GM12874 (cell line): ENCODE data around the gene GULP1.

Source experiments
- CTCF ChIP-seq: IDR thresholded peaks from 2 replicates; pipeline ENCODE4 v1.5.1; 2011; ENCODE audit warnings: low read depth, mild to moderate bottlenecking, control low read depth, low read length, moderate library complexity; ENCODE audit not compliant: insufficient read depth

Gene GULP1

DNA sequence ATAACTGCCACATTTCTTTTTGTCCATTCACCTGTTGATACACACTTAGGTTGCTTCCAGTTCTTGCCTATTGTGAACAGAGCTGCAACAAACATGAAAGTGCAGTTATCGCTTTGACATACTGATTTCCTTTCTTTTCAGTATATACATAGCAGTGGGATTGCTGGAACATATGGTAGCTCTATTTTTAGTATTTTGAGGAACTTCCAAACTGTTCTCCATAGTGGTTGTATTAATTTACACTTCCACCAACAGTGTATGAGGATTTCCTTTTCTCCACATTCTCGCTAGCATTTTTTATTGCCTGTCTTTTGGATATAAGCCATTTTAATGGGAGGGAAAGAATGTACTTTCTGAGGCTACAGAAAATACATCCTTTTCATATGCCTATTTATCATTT, 167.4 kb downstream of the GULP1 start:
- TF ChIP-seq CTCF: no peak

- TF ChIP-seq CTCF: no peak
These were observed 175.1 kb downstream of the GULP1 start for GRCh38 chr2:188466761-188467160.

DNA sequence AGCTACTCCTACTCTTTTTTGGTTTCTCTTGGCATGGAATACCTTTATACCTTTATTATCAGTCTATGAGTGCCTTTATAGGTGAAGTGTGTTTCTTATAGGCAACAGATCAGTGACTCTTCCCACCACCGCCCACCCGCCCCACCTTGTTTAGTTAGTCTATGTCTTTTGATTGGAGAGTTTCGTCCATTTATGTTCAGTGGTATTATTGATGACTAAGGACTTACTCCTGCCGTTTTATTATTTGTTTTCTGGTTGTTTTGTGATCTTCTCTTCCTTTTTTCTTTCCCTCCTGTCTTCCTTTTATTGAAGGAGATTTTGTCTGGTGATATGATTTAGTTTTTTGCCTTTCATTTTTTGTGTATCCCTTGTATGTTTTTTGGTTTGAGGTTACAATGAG, 179.5 kb downstream of the GULP1 start:
- no peak for TF ChIP-seq CTCF

- no peak for TF ChIP-seq CTCF
These were observed 181.6 kb downstream of the GULP1 start for GRCh38 chr2:188473306-188473705.

DNA sequence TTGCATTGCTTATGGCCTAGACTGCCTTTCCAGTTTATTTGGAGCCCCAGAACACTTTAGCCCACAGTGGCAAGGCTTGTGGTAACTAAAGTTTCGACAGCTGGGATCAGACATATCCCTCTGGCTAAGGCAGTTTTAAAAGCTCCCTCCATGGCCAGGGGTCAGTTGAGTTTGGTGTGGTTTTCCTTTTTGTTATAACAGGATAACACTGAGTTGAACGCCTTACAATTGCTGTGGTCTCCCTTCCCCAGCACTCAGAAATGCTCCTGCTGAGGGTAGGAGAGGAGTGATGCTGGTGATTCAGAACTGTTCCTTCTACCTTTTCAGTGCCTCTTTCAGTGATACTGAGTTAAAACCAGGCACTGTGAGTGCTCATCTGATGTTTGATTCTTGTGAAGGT, 182.6 kb downstream of the GULP1 start:
- no peak for TF ChIP-seq CTCF

DNA sequence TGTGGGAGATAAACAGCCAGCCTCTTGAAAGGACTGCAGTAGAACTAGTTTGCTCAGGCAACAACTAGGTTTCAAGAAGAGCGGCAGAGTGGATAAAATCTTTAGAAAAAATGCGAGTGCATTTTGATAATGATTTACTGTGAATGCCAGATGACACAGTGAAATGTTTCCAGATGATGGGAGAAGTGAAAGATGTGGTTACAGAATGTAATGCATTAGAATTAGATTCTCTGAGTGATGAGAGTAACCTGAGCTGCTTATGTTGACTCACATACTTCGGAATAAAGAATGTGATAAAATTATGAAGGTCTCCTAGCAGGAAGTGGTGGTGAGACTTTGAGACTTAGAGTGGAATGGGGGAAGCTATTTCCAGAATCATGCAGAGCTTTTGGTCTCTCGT, 184.3 kb downstream of the GULP1 start:
- TF ChIP-seq CTCF: no peak

GRCh38 chr2:188477564-188478103, 186.0 kb downstream of the GULP1 start:
- no peak for TF ChIP-seq CTCF
